Colonic mucosa (tissue), 4 donors: ENCODE measurements around the gene GTF2A2. TPM values are rescaled to one million over a fixed set of nuclear protein-coding genes. Genes with fewer than 3 reads are reported as not detected.
"Not testable (repeated sequence)": the region's sequence is repeated elsewhere in the genome, so short reads cannot be mapped to it uniquely, and the experiment has no call there.

Experiments used
- DNase-seq: peaks from one replicate; pipeline ENCODE4 v3.0.0-alpha.2; 2020
- H3K27ac ChIP-seq: fragments of 200-600 bp; one replicate; pipeline ENCODE4 v1.8.0; 2021
- H3K27me3 ChIP-seq: fragments of 200-600 bp; one replicate; pipeline ENCODE4 v1.8.0; 2021
- H3K36me3 ChIP-seq: fragments of 200-600 bp; one replicate; pipeline ENCODE4 v1.8.0; 2021
- H3K4me1 ChIP-seq: fragments of 200-600 bp; one replicate; pipeline ENCODE4 v1.8.0; 2021; ENCODE audit warnings: mild to moderate bottlenecking
- H3K4me3 ChIP-seq: fragments of 200-600 bp; one replicate; pipeline ENCODE4 v1.8.0; 2021
- H3K9ac ChIP-seq, 2 donors: one replicate each; pipeline ENCODE4 v1.7.0; 2013; ENCODE audit warnings: control low read depth in 2 of 2, low read depth in 2 of 2, low read length in 2 of 2
- H3K9me3 ChIP-seq: fragments of 200-600 bp; one replicate; pipeline ENCODE4 v1.8.0; 2021
- CTCF ChIP-seq: fragments of 200-600 bp; IDR thresholded peaks from one replicate; pipeline ENCODE4 v1.8.0; 2022; ENCODE audit warnings: antibody characterized with exemption, mild to moderate bottlenecking
- intact Hi-C: fragments of 100-400 bp; cut with DNase I; formaldehyde crosslinking; loops from one replicate; pipeline ENCODE4 v1.14.1; 2022
- total RNA-seq, 2 donors: library from RNA; stranded (reverse); fragmentation: NEBNext Ultra II Directional in 1 of 2; extraction: Animal tissue kit (Norgen Biotek cat#: 25700) in 1 of 2; gene quantifications; one replicate each; pipeline ENCODE4 v1.2.1, GENCODE V29; 2021
- donor health status: healthy.
- donor health status: DM: no; HTN: no; CAD: no.
- donor health status: DM: no; HTN: no; CAD: no.

The GTF2A2 gene
- 100 to 1,000 TPM; 117 to 143 TPM for total RNA-seq

GRCh38 chr15:59656897-59657634 lies at the start of gene GTF2A2:
Gene GTF2A2, minus strand, starts transcription at chr15:59657515. Its CDS starts 5,238 bp downstream, at chr15:59652277.
- no peaks in the 10 kb centered on the region for H3K9me3 ChIP-seq
- intact Hi-C loops: no loop called here
- H3K4me3 ChIP-seq: peak within 1 kb of the TSS; percentile 93
- peaks cover 7% of the 10 kb centered on the region for H3K4me1 ChIP-seq
- H3K9ac ChIP-seq: peak within 1 kb of the TSS; percentile 72 to 88
- TF ChIP-seq CTCF: no peak
- H3K27ac ChIP-seq: peak within 1 kb of the TSS; percentile 84
- H3K27me3 ChIP-seq: no peaks in the 10 kb centered on the region
- no peaks in the 10 kb centered on the region for H3K36me3 ChIP-seq
- peak; percentile 97 for DNase-seq

- Histone ChIP-seq H3K9ac (no peak overlapping the region), H3K4me1 (no peaks in the 10 kb centered on the region), H3K9me3 (no peaks in the 10 kb centered on the region), H3K4me3 (no peak overlapping the region), H3K36me3 (no peaks in the 10 kb centered on the region), H3K27ac (no peak overlapping the region), H3K27me3 (no peaks in the 10 kb centered on the region)
- intact Hi-C loops: no loop called here
- TF ChIP-seq CTCF: no peak
- DNase-seq: no peak
Observed at GRCh38 chr15:59703979-59704796, 46.9 kb upstream of the GTF2A2 start.

GRCh38 chr15:59702351-59702750 lies 45.0 kb upstream of the GTF2A2 start:
- Histone ChIP-seq H3K27me3 (no peaks in the 10 kb centered on the region), H3K36me3 (no peaks in the 10 kb centered on the region), H3K9me3 (no peaks in the 10 kb centered on the region), H3K4me1 (no peaks in the 10 kb centered on the region), H3K27ac (no peak overlapping the region), H3K9ac (no peak overlapping the region), H3K4me3 (no peak overlapping the region)
- intact Hi-C loops: no loop called here
- TF ChIP-seq CTCF: no peak
- no peak for DNase-seq

GRCh38 chr15:59701880-59702279 lies 44.6 kb upstream of the GTF2A2 start:
- H3K27ac ChIP-seq: no peak overlapping the region
- no peak for TF ChIP-seq CTCF
- no peaks in the 10 kb centered on the region for H3K4me1 ChIP-seq
- H3K27me3 ChIP-seq: no peaks in the 10 kb centered on the region
- no peaks in the 10 kb centered on the region for H3K36me3 ChIP-seq
- DNase-seq: no peak
- H3K9ac ChIP-seq: no peak overlapping the region
- intact Hi-C loops: no loop called here
- no peak overlapping the region for H3K4me3 ChIP-seq
- H3K9me3 ChIP-seq: no peaks in the 10 kb centered on the region

- Histone ChIP-seq H3K9me3 (no peaks in the 10 kb centered on the region), H3K9ac (no peak overlapping the region), H3K36me3 (no peaks in the 10 kb centered on the region), H3K27ac (no peak overlapping the region), H3K27me3 (no peaks in the 10 kb centered on the region), H3K4me3 (no peak overlapping the region), H3K4me1 (no peaks in the 10 kb centered on the region)
- no peak for TF ChIP-seq CTCF
- intact Hi-C loops: loop anchor here (10.0 kb wide), 1 partner anchor 625 kb away; no protein-coding TSS in a partner anchor
- no peak for DNase-seq
Observed at GRCh38 chr15:59699810-59700431, 42.6 kb upstream of the GTF2A2 start.

GRCh38 chr15:59698065-59698464 lies 40.8 kb upstream of the GTF2A2 start:
- not testable (repeated sequence) for H3K27ac ChIP-seq, H3K36me3 ChIP-seq, H3K4me1 ChIP-seq, H3K9me3 ChIP-seq, H3K9ac ChIP-seq, DNase-seq, H3K27me3 ChIP-seq, H3K4me3 ChIP-seq
- intact Hi-C loops: loop anchor here (10.0 kb wide), 1 partner anchor 627 kb away; no protein-coding TSS in a partner anchor
